NB4 (cell line): ENCODE measurements around the gene SKOR1.

Experiments
- DNase-seq: peaks from one replicate; pipeline ENCODE4 v3.0.0; 2010; ENCODE audit warnings: low read depth
- H3K4me3 ChIP-seq: one replicate; pipeline ENCODE4 v1.5.1; 2011; ENCODE audit warnings: mild to moderate bottlenecking, low read depth, low read length, moderate library complexity
- CTCF ChIP-seq: IDR thresholded peaks from one replicate; pipeline ENCODE4 v1.5.1; 2012; ENCODE audit warnings: low read depth, low read length
- MYC ChIP-seq: IDR thresholded peaks from 2 replicates; pipeline ENCODE4 v1.6.1; 2011; ENCODE audit warnings: low read depth, low read length
- POLR2A ChIP-seq: IDR thresholded peaks from 2 replicates; pipeline ENCODE4 v1.6.1; 2011; ENCODE audit warnings: mild to moderate bottlenecking; ENCODE audit not compliant: insufficient read length; ENCODE audit errors: extremely low read depth
- TF ChIP-seq, protein P1 (sequence below): IDR thresholded peaks from 2 replicates; pipeline ENCODE4 v1.6.1; 2011; ENCODE audit warnings: low read depth, low read length

The SKOR1 gene

GRCh38 chr15:67807141-67807540 is 18.2 kb upstream of the SKOR1 start:
- TF ChIP-seq, protein P1, sequence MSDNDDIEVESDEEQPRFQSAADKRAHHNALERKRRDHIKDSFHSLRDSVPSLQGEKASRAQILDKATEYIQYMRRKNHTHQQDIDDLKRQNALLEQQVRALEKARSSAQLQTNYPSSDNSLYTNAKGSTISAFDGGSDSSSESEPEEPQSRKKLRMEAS = no peak
- TF ChIP-seq POLR2A (no peak), CTCF (no peak), MYC (no peak)
- no peak for DNase-seq
- H3K4me3 ChIP-seq = no peak overlapping the region

DNA sequence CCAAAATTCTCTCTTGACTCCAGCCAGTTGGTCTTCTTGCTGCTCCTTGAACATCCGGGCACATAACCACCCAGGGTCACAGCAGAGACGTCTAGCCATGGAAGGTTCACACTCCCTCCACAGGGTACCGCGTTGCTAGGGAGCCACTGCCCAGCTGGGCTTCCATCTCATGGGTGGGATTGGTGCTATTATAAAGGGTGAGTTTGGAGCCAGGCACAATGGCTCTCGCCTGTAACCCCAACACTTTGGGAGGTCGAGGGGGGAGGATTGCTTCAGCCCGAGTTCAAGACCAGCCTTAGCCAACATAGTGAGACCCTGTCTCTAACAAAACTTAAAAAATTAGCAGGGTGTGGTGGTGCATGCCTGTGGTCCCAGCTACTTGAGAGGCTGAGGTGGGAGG is 17.5 kb upstream of the SKOR1 start:
- DNase-seq = no peak
- TF ChIP-seq, protein P1 = no peak
- no peak for TF ChIP-seq CTCF
- TF ChIP-seq POLR2A = no peak
- no peak for TF ChIP-seq MYC
- H3K4me3 ChIP-seq = no peak overlapping the region

DNA sequence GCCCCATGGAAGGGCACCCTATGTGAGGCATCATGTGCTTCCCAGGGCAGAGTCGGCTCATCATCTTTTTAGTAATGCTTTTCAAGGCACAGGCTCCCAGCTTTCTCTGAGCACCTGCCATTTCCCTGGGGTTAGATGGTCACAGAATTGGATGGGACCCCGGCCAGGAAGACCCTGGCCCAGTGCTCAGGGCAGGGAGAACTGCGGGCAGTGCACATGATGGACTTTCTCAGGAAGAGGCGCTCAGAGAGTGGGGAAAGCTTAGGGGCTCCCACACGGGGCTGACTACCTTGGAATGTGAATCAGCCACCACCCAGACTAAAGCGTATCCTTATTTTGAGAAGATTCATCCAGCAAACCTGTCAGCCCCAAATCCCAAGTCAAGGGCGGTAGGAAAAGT is 16.5 kb upstream of the SKOR1 start:
- no peak for TF ChIP-seq POLR2A
- TF ChIP-seq CTCF = no peak
- no peak for TF ChIP-seq MYC
- TF ChIP-seq, protein P1 = no peak
- DNase-seq = no peak
- H3K4me3 ChIP-seq = no peak overlapping the region

DNA sequence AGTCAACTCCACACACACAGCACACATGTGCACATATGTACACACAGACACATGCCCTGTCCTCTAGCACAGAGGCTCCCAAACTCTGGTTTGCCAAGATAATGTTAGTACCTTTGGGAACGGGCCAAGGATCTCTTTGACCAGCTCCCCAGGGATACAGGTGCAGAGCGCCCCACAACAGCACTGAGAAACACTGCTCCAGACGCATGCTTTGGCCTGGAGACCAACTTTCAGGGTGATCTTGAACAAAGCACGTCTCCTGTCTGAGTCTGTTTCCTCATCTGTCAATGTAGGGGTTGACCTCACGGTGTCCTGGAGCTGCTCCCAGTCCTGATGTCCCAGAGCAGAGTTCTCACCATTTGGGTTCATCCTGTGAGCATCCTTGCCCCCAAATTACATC is 15.9 kb upstream of the SKOR1 start:
- TF ChIP-seq CTCF (no peak), MYC (no peak)
- TF ChIP-seq, protein P1 = no peak
- no peak for DNase-seq
- no peak overlapping the region for H3K4me3 ChIP-seq

GRCh38 chr15:67809866-67810265 is 15.4 kb upstream of the SKOR1 start:
- DNase-seq = no peak
- no peak for TF ChIP-seq MYC
- TF ChIP-seq, protein P1 = no peak
- H3K4me3 ChIP-seq = no peak overlapping the region

GRCh38 chr15:67812241-67812644 is 13.1 kb upstream of the SKOR1 start:
- no peak overlapping the region for H3K4me3 ChIP-seq
- no peak for DNase-seq
- TF ChIP-seq CTCF = no peak
